Activated T-cell treated with anti-CD3 and anti-CD28 coated beads for 24 hours (primary cell): ENCODE results near the gene IP6K1.
"Not testable (repeated sequence)": the region's sequence is repeated elsewhere in the genome, so short reads cannot be mapped to it uniquely, and the experiment has no call there.

Source experiments
- DNase-seq: peaks from one replicate; pipeline ENCODE4 v3.0.0-alpha.2; 2020; ENCODE audit warnings: low read depth

IP6K1 gene

GRCh38 chr3:49711489-49711888 lies 74.9 kb downstream of the IP6K1 start:
- DNase-seq = no peak

- DNase-seq = no peak
These were observed 76.5 kb downstream of the IP6K1 start for GRCh38 chr3:49709852-49710251.

- DNase-seq = no peak
These were observed 79.2 kb downstream of the IP6K1 start for GRCh38 chr3:49707113-49707480.

- DNase-seq = no peak
These were observed 79.8 kb downstream of the IP6K1 start for GRCh38 chr3:49706456-49707112.

GRCh38 chr3:49705390-49705960 lies 80.9 kb downstream of the IP6K1 start:
- no peak for DNase-seq

GRCh38 chr3:49704629-49705028 lies 81.7 kb downstream of the IP6K1 start:
- no peak for DNase-seq

- no peak for DNase-seq
These were observed 82.4 kb downstream of the IP6K1 start for GRCh38 chr3:49703956-49704355.

- DNase-seq = peak; percentile 51
These were observed 82.9 kb downstream of the IP6K1 start for GRCh38 chr3:49703443-49703927.

GRCh38 chr3:49702672-49703071 lies 83.7 kb downstream of the IP6K1 start:
- DNase-seq = no peak

- no peak for DNase-seq
These were observed 84.8 kb downstream of the IP6K1 start for GRCh38 chr3:49701388-49702077.

GRCh38 chr3:49700453-49701128 lies 85.8 kb downstream of the IP6K1 start:
- DNase-seq = no peak

- no peak for DNase-seq
These were observed 86.3 kb downstream of the IP6K1 start for GRCh38 chr3:49700014-49700413.

- DNase-seq = no peak
These were observed 86.9 kb downstream of the IP6K1 start for GRCh38 chr3:49699281-49699979.

GRCh38 chr3:49695350-49696015 lies 90.9 kb downstream of the IP6K1 start:
- DNase-seq = not testable (repeated sequence)

GRCh38 chr3:49694409-49695070 lies 91.8 kb downstream of the IP6K1 start:
- DNase-seq = not testable (repeated sequence)

- DNase-seq = not testable (repeated sequence)
These were observed 94.9 kb downstream of the IP6K1 start for GRCh38 chr3:49691481-49691880.

- not testable (repeated sequence) for DNase-seq
These were observed 95.5 kb downstream of the IP6K1 start for GRCh38 chr3:49690856-49691255.

- not testable (repeated sequence) for DNase-seq
These were observed 96.3 kb downstream of the IP6K1 start for GRCh38 chr3:49689908-49690624.

GRCh38 chr3:49689046-49689907 lies 97.1 kb downstream of the IP6K1 start, which contains the start of the genes MST1 and RNF123:
TSS of gene MST1 (minus strand) at chr3:49689474. CDS start at chr3:49688691, 783 bp downstream.
TSS of gene RNF123 (plus strand) at chr3:49689557. CDS start at chr3:49691166, 1,609 bp downstream.
- peak; percentile 90 for DNase-seq
